H9 (cell line): ENCODE measurements around the gene CSNK1E. TPM values are rescaled to one million over a fixed set of nuclear protein-coding genes. Genes with fewer than 3 reads are reported as not detected.

Experiments
- DNase-seq: peaks from one replicate; pipeline ENCODE4 v3.0.0-alpha.2; 2017
- H2AFZ ChIP-seq: one replicate; pipeline ENCODE4 v1.6.1; 2013; ENCODE audit warnings: mild to moderate bottlenecking, low read length, control low read depth, moderate library complexity
- H2AK5ac ChIP-seq: 2 replicates; pipeline ENCODE4 v1.6.1; 2013; ENCODE audit warnings: low read length, control low read depth, mixed read lengths; ENCODE audit not compliant: insufficient read length
- H2BK120ac ChIP-seq: one replicate; pipeline ENCODE4 v1.6.1; 2013; ENCODE audit warnings: low read depth, mild to moderate bottlenecking, low read length, control low read depth, inconsistent platforms; ENCODE audit not compliant: poor library complexity, severe bottlenecking
- H2BK12ac ChIP-seq: 2 replicates; pipeline ENCODE4 v1.6.1; 2013; ENCODE audit warnings: low read length, control low read depth, mixed read lengths, low read depth; ENCODE audit not compliant: insufficient read length
- H2BK15ac ChIP-seq: 2 replicates; pipeline ENCODE4 v1.6.1; 2013; ENCODE audit warnings: low read depth, low read length, control low read depth
- H2BK20ac ChIP-seq: one replicate; pipeline ENCODE4 v1.6.1; 2013; ENCODE audit warnings: low read depth, mild to moderate bottlenecking, low read length, control low read depth, inconsistent platforms; ENCODE audit not compliant: poor library complexity, severe bottlenecking
- H2BK5ac ChIP-seq: 2 replicates; pipeline ENCODE4 v1.6.1; 2013; ENCODE audit warnings: low read length, control low read depth, mixed read lengths; ENCODE audit not compliant: insufficient read length
- H3K14ac ChIP-seq: 2 replicates; pipeline ENCODE4 v1.6.1; 2013; ENCODE audit warnings: low read length, control low read depth; ENCODE audit not compliant: insufficient read depth
- H3K18ac ChIP-seq: 2 replicates; pipeline ENCODE4 v1.6.1; 2013; ENCODE audit warnings: low read depth, mild to moderate bottlenecking, mixed read lengths, low read length, control low read depth; ENCODE audit not compliant: insufficient read length
- H3K23ac ChIP-seq: 2 replicates; pipeline ENCODE4 v1.6.1; 2013; ENCODE audit warnings: low read length, control low read depth, mixed read lengths, low read depth; ENCODE audit not compliant: insufficient read length
- H3K23me2 ChIP-seq: 2 replicates; pipeline ENCODE4 v1.6.1; 2013; ENCODE audit warnings: low read depth, mild to moderate bottlenecking, mixed read lengths, low read length, control low read depth; ENCODE audit not compliant: insufficient read length, poor library complexity, severe bottlenecking
- H3K27ac ChIP-seq: 2 replicates; pipeline ENCODE4 v1.5.1; 2013; ENCODE audit warnings: low read length, control low read depth, mixed read lengths, low read depth; ENCODE audit not compliant: insufficient read length
- H3K27me3 ChIP-seq: 2 replicates; pipeline ENCODE4 v1.6.1; 2013; ENCODE audit warnings: low read length, control low read depth, inconsistent platforms; ENCODE audit not compliant: insufficient read depth
- H3K4ac ChIP-seq: 2 replicates; pipeline ENCODE4 v1.6.1; 2013; ENCODE audit warnings: low read depth, mild to moderate bottlenecking, control low read depth, inconsistent platforms, low read length, moderate library complexity
- H3K4me1 ChIP-seq: 2 replicates; pipeline ENCODE4 v1.6.1; 2013; ENCODE audit warnings: low read length, control low read depth, inconsistent platforms; ENCODE audit not compliant: insufficient read depth
- H3K4me2 ChIP-seq: 2 replicates; pipeline ENCODE4 v1.6.1; 2013; ENCODE audit warnings: low read length, control low read depth, mixed read lengths; ENCODE audit not compliant: insufficient read length, insufficient read depth
- H3K56ac ChIP-seq: 2 replicates; pipeline ENCODE4 v1.6.1; 2013; ENCODE audit warnings: low read depth, mild to moderate bottlenecking, mixed read lengths, low read length, control low read depth; ENCODE audit not compliant: insufficient read length
- H3K79me1 ChIP-seq: 2 replicates; pipeline ENCODE4 v1.6.1; 2013; ENCODE audit warnings: low read depth, mild to moderate bottlenecking, moderate library complexity, low read length, control low read depth, inconsistent platforms; ENCODE audit not compliant: insufficient read depth, poor library complexity, severe bottlenecking
- H3K79me2 ChIP-seq: 2 replicates; pipeline ENCODE4 v1.6.1; 2013; ENCODE audit warnings: low read length, control low read depth, inconsistent platforms; ENCODE audit not compliant: insufficient read depth
- H3K9ac ChIP-seq: 2 replicates; pipeline ENCODE4 v1.6.1; 2013; ENCODE audit warnings: low read length, control low read depth, mixed read lengths; ENCODE audit not compliant: insufficient read length; ENCODE audit errors: extremely low read depth
- H3K9me3 ChIP-seq: one replicate; pipeline ENCODE4 v1.6.1; 2013; ENCODE audit warnings: low read depth, low read length, inconsistent platforms; ENCODE audit not compliant: control insufficient read depth
- H3T11ph ChIP-seq: one replicate; pipeline ENCODE4 v1.6.1; 2013; ENCODE audit warnings: mild to moderate bottlenecking, low read length, control low read depth, inconsistent platforms
- H4K20me1 ChIP-seq: one replicate; pipeline ENCODE4 v1.6.1; 2013; ENCODE audit not compliant: control insufficient read depth, insufficient read length, insufficient read depth
- H4K5ac ChIP-seq: 2 replicates; pipeline ENCODE4 v1.6.1; 2013; ENCODE audit warnings: low read depth, mild to moderate bottlenecking, mixed read lengths, low read length, control low read depth; ENCODE audit not compliant: insufficient read length
- H4K8ac ChIP-seq: replicated peaks from 2 replicates; pipeline ENCODE4 v1.6.1; 2013; ENCODE audit warnings: low read length, control low read depth, mixed read lengths, low read depth; ENCODE audit not compliant: insufficient read length
- H4K91ac ChIP-seq: 2 replicates; pipeline ENCODE4 v1.6.1; 2013; ENCODE audit warnings: low read depth, mild to moderate bottlenecking, moderate library complexity, mixed read lengths, low read length, control low read depth; ENCODE audit not compliant: insufficient read length
- H3K27ac Mint-ChIP-seq, 3 experiments: 2 replicates in 2 of 3; 3 replicates in 1 of 3; pipeline ENCODE4 v1.8.0; 2020 to 2021; ENCODE audit warnings: mixed read lengths in 3 of 3, mild to moderate bottlenecking in 1 of 3, moderate library complexity in 1 of 3
- H3K27me3 Mint-ChIP-seq: 2 replicates; pipeline ENCODE4 v1.8.0; 2021; ENCODE audit warnings: low read depth, mild to moderate bottlenecking, moderate library complexity, mixed read lengths
- H3K36me3 Mint-ChIP-seq, 3 experiments: 2 replicates in 2 of 3; 3 replicates in 1 of 3; pipeline ENCODE4 v1.8.0; 2020 to 2021; ENCODE audit warnings: low read depth in 3 of 3, mixed read lengths in 3 of 3; ENCODE audit not compliant: insufficient read depth in 1 of 3
- H3K4me1 Mint-ChIP-seq, 2 experiments: 2 replicates each; pipeline ENCODE4 v1.8.0; 2020; ENCODE audit warnings: mixed read lengths in 2 of 2
- H3K4me3 Mint-ChIP-seq, 2 experiments: 2 replicates in 1 of 2; 3 replicates in 1 of 2; pipeline ENCODE4 v1.8.0; 2020 to 2021; ENCODE audit warnings: mild to moderate bottlenecking in 2 of 2, mixed read lengths in 2 of 2, moderate library complexity in 1 of 2
- H3K9me3 Mint-ChIP-seq, 2 experiments: 2 replicates in 1 of 2; 3 replicates in 1 of 2; pipeline ENCODE4 v1.8.0; 2020; ENCODE audit warnings: mild to moderate bottlenecking in 2 of 2, mixed read lengths in 2 of 2, moderate library complexity in 1 of 2
- CTCF ChIP-seq: fragments of 200-600 bp; sonication (generic); conservative IDR thresholded peaks from 3 replicates; pipeline ENCODE4 v1.8.0; 2021; ENCODE audit warnings: antibody characterized with exemption, mild to moderate bottlenecking
- WGBS: extraction: QIAGEN DNeasy Blood & Tissue Kit; methylation state at CpG from one replicate; pipeline ENCODE4 v1.1.7; 2013; ENCODE audit warnings: missing lambda C conversion rate, low lambda C conversion rate, mixed read lengths; ENCODE audit not compliant: insufficient read length; ENCODE audit errors: extremely low coverage; 5-methylcytosine and 5-hydroxymethylcytosine counted together
- total RNA-seq: library from RNA; stranded (reverse); gene quantifications from 2 replicates; pipeline ENCODE4 v1.2.1, GENCODE V29; 2021

The CSNK1E gene
- total RNA-seq, 1 experiment from 2014 or later = 236 TPM

- H3K27ac Mint-ChIP-seq = peak overlapping the region in 1 of 3 experiments; percentile 95; a peak in 2 of 7 replicates
- H3K9ac ChIP-seq = no peak overlapping the region
Measured at GRCh38 chr22:38299770-38300102, 17.5 kb downstream of the CSNK1E start.

More at GRCh38 chr22:38299770-38300102, 17.5 kb downstream of the CSNK1E start:
- Histone ChIP-seq H3K4ac (no peak overlapping the region), H3K79me1 (peaks cover 6% of the 10 kb centered on the region), H3K56ac (no peak overlapping the region), H4K20me1 (peaks cover 7% of the 10 kb centered on the region), H2BK5ac (no peak overlapping the region), H2AK5ac (no peak overlapping the region), H3K4me1 (no peaks in the 10 kb centered on the region; the same call in 1 of the 2 replicates), H3K27ac (no peak overlapping the region), H3T11ph (no peak overlapping the region), H2BK120ac (no peak overlapping the region), H2BK20ac (no peak overlapping the region), H3K23me2 (no peaks in the 10 kb centered on the region), H2BK12ac (no peak overlapping the region), H3K27me3 (no peaks in the 10 kb centered on the region), H2BK15ac (no peak overlapping the region), H4K5ac (no peak overlapping the region), H3K18ac (no peak overlapping the region), H3K4me2 (no peak overlapping the region), H2AFZ (no peak overlapping the region), H3K23ac (no peak overlapping the region), H3K9me3 (no peaks in the 10 kb centered on the region), H4K8ac (no peak overlapping the region), H3K14ac (no peak overlapping the region), H3K79me2 (peaks cover 14% of the 10 kb centered on the region; the same call in 1 of the 2 replicates), H4K91ac (no peak overlapping the region)
- Mint-ChIP-seq H3K4me3 (no peak overlapping the region), H3K27me3 (no peaks in the 10 kb centered on the region), H3K9me3 (no peaks in the 10 kb centered on the region; a peak in 1 of 5 replicates), H3K36me3 (peaks cover 63 to 98% (median 97%) of the 10 kb centered on the region in 3 experiments), H3K4me1 (peaks cover 9 to 22% of the 10 kb centered on the region in 2 experiments)
- no peak for DNase-seq
- no CpG with 5 or more reads among the region's 12 CpGs for WGBS
- TF ChIP-seq CTCF = no peak
